Iris pigment epithelial cell (primary cell): ENCODE results near the gene SLC17A7.
A peak's percentile ranks its signal among the peaks of the same experiment; 100 is the strongest.
"Not testable (repeated sequence)": the region's sequence is repeated elsewhere in the genome, so short reads cannot be mapped to it uniquely, and the experiment has no call there.

Source experiments
- DNase-seq: peaks from one replicate; pipeline ENCODE4 v3.0.0-alpha.2; 2011; ENCODE audit warnings: low read depth

Gene SLC17A7

DNA sequence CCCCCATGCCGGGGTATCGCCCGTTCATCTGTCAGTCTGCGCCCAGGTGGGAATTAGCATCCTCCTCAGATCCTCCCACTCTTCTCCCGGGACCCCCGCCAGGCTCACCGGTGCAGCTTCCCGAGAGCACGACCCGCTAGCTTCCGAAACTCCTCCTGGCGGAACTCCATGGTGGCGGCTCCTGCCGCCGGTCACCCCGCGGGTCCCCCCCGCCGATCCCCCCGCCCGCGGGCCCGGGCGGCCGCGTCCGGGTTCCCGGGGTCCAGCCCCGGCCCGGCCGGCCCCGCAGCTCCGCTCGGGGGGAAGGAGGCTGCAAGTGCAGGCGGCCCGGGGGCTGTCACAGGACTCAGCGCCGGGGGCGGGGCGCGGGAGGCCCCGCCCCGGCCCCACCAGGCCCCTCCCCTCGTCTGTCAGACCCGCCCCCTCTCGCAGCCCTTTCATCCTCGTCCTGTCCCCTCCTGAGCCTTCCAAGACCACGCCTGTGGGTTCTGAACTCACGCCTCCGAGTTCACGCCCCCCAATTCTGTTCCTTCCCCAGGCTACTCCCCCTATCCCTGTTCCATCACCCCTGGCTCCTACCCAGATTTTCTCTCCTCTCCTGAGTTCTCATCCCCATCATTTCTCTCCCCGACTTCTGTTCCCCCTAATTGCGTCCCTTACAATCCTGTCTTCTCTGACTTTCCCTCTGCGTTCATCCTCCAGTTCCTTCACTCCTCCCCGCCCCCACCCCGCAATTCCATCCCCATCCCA is at the start of gene SLC17A7:
TSS of gene SLC17A7 (minus strand) at position 318 of the 750 bp plus-strand sequence. CDS start at position 170, 148 bp downstream.
- DNase-seq = no peak

DNA sequence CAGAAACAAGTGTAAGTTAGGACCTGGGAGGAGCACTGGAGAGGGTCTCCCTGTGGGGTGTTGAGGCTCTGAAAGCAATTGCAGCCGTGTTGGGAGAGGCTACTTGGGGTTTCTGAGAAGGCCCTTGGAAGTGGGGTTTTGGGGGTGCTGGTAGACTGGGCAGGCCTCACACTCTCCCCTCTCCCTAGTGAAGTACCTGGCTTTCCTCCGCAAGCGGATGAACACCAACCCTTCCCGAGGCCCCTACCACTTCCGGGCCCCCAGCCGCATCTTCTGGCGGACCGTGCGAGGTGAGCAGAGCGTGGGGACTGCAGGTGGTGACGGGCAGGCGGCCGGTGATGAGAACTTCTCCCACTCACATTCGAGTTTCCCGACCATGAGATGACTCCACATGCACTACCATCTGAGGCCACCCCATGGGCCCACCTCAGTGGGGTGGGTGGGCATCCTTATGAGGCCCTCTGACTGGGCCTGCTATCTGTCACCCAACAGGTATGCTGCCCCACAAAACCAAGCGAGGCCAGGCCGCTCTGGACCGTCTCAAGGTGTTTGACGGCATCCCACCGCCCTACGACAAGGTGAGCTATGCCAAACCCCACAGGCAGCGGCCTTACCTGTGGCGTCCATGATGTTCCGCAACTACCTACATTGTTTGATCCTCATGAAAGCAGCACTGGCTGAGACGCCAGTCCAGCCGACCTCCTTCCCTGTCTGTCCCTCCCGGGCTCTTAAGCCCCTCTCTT is 49.1 kb upstream of the SLC17A7 start:
- DNase-seq = no peak

DNA sequence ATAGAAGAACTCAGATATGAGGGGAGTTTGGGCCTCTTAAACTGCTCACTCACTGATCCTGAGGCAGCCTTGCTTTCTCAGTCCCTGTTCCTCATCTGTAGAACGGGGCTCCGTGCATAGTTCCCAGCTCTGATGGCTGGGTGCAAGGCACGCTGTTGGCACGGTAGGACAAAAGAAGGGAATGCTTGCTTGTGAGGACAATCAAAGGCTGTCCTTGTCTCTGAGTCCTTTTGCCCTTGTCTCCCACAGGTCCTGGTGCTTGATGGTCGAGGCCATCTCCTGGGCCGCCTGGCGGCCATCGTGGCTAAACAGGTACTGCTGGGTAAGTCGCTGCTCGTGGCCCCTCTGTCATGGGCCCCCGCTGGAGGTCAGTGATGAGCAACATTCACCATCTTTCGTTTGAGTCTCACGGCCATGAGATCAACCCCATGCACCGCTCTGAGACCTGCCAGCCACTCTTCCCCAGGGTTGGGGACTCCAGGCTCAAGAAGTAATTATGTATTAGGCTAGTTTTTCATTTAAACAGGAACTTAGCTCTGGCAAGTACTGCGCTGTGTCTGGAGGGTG is 48.4 kb upstream of the SLC17A7 start:
- no peak for DNase-seq

DNA sequence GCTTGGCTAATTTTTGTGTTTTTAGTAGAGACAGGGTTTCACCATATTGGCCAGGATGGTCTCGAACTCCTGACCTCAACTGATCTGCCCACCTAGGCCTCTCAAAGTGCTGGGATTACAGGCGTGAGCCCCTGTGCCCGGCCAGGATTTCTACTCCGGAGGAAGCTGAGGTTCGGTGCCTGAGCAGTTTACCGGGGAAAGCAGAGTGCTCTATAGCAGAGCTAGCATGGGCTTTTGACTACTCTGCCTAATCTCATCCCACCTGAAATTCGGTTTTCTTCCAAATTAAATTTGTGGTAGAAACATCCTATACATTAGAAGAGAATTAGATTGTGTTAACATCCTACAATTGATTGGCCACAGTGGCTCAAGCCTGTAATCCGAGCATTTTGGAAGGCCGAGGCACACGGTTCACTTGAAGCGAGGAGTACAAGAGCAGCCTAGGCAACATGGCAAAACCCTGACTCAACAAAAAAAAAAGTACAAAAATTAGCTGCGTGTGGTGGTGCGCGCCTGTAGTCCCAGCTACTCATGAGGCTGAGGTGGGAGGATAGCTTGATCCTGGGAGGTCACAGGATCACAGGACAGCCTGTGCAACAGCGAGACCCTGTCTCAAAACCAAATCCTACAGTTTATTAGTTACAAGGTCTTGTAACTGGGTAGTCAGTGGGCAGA is 47.7 kb upstream of the SLC17A7 start:
- DNase-seq = no peak

DNA sequence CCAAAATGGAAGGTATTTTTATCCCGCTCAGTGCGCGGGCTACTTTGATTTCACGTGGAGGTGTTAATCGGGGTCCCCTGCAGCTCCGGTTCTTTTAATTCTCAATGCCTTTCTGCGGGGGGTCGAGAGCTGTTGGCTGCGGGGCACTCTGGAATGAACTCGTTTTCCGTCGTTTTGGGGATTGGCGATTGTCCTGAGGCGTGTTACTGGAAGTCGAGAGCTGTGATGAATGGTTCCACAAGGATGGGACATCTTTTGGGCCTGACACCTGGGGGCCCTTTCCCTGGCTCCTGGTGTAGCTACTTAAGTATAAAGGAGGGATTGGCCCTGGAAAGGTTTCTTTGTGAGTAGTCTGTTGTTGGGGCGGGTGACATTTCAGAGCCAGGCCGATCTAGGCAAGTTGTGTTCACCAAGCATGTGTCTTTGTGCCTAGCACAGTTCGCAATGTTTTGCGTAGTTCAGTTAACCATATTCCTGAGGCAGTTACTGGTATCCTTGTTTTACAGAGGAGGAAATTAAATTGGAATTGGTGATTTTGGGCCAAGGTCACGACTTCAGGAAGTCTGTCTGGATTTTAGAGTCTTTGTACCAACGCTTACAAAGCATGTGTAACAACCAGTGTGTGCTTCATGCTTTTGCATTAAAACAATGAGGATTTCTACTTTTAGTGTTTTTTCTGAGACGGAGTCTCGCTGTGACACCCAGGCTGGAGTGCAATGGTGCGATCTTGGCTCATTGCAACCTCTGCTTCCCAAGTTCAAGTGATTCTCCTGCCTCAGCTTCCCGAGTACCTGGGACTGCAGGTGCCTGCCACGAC is 46.9 kb upstream of the SLC17A7 start:
- DNase-seq = no peak

DNA sequence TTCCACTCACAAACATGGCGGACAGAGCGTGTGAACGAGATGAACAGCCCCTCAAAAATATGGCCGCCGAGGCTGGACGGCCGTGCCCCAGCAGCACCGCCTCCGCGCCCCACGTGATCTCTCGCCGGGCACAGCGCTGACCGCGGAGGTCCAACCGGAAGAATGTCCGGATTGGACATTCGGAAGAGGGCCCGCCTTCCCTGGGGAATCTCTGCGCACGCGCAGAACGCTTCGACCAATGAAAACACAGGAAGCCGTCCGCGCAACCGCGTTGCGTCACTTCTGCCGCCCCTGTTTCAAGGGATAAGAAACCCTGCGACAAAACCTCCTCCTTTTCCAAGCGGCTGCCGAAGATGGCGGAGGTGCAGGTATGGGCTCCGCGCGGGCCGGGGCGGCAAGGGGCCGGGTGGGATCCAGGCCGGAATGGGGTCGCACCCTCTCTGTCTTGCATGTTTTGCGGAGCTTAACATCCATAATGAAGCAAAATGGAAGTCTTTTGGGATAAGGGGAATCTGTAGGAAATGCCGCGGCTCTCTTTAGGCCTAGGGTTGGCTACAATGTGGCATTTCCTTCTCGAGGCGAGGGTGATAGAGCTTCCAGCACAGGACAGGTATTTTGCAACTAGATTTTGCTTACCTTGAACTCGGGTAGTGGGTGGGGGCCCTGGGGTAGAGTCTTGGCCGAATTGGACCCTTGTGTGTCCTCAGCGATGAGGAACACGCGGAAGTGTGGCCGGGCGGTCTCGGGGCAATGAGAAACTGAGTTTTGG is 46.1 kb upstream of the SLC17A7 start, which contains the start of gene RPL13A:
TSS of gene RPL13A (plus strand) at position 332 of the 769 bp plus-strand sequence. CDS start at position 354, 22 bp downstream.
- peak; percentile 98 for DNase-seq

DNA sequence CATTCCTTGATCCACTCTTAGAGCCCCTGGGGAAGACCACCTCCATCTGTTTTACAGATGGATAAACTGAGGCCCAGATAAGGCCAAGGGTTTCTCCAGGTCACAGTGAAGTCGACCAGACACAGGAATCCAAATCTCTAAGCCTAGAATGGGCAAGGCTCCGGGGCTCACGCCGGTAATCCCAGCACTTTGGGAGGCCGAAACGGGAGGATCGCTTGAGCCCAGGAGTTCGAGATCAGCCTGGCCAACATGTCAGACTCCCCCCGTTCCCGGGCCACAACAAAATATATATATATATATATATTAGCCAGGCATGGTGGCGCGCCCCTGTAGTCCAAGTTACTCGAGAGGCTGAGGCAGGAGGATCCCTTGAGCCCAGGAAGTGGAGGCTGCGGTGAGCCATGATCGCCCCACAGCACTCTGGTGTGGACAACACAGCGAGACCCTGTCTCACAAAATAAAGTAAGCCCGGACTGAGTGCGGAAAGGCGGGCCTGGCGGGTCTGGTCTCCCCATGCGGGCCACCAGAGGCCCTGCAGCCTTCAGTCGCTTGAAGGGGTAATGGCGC is 45.5 kb upstream of the SLC17A7 start:
- no peak for DNase-seq

DNA sequence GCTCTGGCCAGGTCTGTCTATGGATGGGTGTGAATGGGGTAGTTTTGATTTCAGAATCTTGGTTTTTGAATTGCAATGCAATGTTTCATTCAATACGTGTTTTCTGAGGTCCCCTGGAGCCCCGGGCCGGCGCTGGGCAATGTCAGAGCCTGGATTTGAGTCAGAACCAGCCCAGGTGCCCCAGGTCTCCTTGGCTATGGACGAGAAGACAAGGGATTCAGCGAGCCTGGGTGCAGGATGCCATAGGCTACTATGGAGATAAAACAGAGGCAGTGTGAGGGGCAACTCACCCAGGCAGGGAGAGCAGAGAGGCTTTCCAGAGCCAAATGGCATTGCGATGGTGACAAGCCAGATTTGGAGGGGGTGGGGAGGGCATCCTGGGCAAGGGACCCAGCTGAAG is 44.9 kb upstream of the SLC17A7 start:
- no peak for DNase-seq

DNA sequence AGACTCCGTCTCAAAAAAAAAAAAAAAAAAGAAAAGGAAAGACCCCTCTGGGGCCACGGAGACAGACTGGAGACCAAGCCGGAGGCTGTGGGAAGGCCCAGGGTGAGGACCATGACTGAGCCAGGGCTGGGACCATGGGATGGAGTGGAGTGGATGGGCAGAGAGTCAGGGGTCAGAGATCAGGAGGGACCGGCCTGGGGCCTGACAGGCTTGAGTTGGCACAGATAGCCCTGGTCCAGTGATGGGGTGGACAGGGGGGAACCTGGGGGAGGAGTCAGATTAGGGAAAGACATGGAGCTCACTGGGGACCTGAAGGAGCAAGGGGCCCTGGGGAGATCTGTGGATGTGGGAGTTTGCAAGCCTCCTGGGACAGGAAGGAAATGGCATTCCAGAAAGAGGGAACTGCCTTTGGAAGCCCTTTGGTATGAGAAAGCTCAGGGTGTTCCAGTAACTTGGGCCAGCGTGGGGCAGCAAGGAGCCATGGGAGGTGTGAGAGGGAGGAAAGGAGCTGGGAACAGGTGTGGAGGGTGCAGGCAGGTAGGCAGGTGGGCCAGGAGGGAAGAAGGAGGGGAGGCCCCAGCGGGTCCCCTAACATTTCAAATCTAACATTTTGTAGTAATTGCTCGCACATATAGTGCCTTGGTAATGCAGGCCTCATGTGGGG is 39.8 kb upstream of the SLC17A7 start:
- no peak for DNase-seq

DNA sequence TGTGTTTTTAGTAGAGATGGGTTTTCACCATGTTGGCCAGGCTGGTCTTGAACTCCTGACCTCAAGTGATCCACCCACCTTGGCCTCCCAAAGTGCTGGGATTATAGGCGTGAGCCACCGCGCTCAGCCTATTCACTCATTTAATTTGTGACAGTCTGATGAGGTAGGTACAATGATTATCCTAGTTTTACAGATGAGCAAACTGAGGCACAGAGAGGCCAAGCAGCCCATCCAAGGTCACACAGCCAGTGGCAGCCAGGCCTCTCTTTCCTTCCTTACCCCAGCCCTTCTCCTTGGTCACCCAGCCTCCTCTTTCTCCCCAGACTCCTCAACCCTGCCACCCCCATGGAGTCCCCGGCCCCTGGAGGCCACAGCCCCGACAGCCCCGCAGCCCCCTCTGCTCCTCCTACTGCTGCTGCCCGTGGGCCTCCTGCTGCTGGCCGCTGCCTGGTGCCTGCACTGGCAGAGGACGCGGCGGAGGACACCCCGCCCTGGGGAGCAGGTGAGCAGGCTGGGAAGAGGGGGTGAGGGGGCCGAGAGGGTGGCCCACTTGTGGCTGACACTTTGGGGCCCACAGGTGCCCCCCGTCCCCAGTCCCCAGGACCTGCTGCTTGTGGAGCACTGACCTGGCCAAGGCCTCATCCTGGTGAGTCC is 38.8 kb upstream of the SLC17A7 start:
- no peak for DNase-seq

DNA sequence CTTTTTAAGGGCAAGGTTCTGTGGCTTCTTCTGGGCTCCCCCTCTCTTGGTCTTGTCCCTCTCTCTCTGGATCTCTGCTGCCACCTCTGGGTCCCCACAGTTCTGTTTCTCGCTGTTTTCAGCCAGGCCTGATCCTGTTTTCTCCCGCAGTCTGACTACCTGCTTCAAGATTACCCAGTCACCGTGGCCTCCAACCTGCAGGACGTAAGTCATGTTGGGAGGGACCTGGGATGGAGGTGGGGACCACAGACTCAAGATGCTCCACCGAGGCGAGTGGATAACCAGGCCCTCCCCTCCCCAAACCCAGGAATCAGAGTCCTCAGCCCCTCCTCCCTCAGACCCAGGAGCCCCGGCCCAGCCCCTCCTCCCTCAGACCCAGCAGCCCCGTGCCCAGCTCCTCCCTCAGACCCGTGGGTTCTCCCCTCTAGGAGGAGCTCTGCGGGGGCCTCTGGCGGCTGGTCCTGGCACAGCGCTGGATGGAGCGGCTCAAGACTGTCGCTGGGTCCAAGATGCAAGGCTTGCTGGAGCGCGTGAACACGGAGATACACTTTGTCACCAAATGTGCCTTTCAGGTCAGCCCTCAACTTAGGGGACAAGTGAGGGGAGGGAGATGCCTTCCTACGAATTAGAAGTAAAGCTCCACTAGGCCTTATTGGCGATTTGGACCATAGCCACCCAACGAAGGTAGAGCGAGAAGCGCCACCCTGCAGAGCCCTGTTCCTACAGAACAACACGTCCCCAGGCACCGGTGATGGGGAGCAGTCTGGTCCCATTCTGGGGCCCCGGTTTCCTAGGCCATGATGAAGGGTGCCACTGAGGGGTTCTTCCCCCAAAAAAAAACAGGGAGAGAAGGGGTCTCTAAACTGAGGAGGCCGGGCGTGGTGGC is 34.9 kb upstream of the SLC17A7 start:
- DNase-seq = peak; percentile 54

DNA sequence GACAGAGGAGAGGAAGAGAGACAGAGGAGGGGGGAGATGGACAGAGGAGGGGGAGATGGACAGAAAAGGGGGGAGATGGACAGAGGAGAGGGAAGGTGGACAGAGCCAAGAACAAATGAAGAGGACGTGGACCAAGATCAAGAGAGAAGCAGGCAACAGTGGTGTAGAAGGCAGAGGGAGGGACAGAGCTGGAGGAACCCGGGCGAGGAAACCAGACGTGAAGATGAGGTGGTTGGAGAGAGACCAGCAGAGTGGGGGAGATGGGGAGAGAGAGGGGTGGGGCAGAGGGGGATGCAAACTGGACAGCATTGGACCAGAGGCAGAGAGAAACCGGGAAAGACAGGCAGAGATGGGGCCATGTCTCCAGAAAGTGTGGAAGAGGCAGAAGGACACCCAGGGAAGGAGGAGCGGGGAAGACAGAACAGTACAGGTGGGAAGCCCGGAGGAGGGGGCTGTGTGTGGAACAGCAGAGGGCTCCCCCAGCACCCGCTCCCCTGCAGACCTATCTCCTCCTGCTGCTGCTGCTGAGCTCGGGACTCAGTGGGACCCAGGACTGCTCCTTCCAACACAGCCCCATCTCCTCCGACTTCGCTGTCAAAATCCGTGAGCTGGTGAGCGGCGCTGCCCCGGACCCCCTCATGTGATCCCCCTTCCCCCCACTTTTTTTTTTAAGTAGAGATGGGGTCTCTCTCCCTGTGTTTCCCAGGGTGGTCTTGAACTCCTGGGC is 34.0 kb upstream of the SLC17A7 start:
- no peak for DNase-seq

DNA sequence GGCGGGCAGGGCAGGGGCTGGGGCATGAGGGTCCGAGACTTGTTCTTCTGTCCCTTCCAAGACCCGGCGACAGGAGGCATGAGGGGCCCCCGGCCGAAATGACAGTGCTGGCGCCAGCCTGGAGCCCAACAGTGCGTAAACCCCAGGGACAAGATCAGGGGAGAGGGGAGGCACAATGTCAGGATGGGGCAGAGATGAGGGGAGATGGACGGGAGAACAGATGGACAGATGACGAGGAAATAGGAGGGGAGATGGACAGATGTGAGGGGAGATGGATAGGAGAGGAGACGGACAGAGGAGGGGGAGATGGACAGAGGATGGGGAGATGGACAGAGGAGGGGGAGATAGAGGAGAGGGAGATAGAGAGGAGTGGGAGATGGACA is 33.2 kb upstream of the SLC17A7 start:
- no peak for DNase-seq

DNA sequence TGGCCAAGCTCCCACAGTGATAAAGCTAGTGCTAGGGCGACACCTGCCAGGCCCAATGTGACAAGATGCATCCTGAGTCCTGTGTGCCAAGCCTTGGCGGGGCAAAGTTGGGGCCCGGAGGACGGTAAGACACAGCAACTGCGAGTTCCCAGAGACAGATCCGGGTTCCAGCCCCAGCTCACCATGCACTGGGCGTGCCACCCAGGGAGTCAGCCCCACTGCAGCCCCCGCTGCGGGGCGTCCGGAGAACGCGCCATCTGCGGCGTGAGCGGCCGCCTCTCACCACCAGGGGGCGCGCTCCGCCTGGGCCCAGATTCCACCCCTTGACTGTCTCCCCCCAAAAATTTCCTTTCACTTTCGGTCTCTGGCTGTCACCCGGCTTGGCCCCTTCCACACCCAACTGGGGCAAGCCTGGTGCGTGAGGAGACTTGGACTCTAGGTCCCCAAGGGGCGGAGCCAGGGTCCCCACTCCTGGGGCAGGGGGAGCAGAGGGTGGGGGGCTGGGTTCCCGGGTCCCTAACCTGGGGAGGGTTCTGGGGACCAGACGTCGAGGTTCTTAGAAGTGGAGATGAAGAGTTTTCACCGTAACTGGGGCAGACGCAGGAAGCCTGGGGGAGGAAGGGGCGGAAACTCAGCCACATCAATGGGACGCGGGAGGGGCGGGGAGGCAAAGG is 32.7 kb upstream of the SLC17A7 start, which contains the start of gene FLT3LG:
TSS of gene FLT3LG (plus strand) at position 348 of the 674 bp plus-strand sequence. CDS start 425 bp downstream, outside the sequence.
- peak; percentile 71 for DNase-seq

DNA sequence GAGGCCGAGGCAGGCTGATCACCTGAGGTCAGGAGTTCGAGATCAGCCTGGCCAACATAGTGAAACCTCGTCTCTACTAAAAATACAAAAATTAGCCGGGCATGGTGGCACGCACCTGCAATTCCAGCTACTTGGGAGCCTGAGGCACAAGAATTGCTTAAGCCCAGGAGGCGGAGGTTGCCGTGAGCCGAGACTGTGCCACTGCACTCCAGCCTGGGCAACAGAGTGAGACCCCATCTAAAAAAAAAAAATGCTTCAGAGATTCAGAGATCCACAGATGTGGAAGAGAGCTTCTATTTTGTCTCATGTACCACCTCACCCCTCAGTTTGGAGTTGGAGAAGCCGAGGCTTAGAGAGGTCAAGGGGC is 32.2 kb upstream of the SLC17A7 start:
- DNase-seq = not testable (repeated sequence)

DNA sequence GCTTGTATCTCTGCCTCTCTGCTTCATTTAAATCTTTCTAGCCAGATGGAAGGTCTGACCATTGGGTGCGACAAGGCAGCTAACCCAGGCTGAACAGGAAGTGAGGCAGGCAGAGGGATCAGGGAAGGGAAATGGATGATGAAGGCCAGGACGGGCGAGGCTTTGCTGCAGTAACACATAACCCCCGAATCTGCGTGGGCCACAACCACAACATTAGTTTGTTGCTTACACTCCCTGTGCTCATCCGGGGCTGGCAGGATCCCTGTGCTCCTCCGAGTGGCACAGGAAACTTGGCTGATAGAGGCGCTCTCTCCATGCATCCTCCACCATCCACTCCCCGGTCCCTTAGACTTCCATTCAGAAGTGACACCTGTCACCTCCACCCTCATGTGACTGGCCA is 31.6 kb upstream of the SLC17A7 start:
- DNase-seq = no peak

DNA sequence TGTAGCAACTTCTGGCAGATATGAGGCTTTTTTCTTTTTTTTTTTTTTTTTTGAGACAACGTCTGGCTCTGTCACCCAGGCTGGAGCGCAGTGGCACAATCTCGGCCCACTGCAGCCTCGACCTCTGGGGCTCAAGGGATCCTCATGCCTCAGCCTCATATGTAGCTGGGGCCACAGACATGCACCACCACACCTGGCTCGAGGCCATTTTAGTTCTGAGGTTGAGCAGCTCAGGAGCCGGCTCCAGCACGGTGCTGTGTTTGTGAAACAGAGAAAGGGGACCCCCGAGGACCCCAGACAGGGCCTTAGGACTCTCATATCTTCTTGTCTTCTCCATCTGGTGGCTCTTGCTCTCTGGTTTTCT is 29.3 kb upstream of the SLC17A7 start:
- DNase-seq = no peak
